ENCODE results near the gene FAM25A.
"Not testable (repeated sequence)": the region's sequence is repeated elsewhere in the genome, so short reads cannot be mapped to it uniquely, and the experiment has no call there.

FAM25A gene

DNA sequence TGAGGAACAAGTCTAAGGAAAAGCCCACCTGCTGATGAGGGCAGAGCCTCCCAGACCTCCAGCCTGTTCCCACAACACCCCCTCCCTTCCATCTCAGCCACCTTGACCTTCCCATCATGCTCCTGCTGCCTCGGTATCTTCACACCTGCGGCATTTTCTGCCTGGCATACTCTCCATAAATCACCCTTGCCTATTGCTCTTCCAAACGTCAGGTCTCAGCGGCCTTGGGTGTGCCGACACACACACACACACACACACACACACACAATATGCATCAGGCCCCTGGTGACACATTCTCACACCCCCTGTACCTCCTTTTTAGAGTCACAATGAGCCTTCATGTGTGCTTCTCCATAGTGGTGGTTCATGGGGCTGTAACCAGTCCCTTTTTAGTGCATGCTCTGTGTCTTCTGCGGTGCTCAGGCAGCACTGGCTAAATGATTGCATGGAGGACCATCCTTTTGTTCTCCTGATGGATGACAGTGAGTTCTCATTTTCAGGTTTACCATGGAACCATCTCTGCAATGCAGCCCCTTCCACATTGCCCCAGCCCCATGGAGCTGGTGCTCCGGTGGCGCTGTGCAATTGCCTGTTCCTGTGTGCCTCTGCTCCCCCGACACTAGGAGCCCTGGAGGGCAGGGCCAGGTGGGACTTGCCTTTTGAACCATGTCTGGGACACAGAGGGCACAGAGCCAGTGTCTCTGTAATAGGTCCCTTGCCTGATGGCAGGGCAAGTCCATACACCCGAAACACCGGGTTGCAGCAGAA lies 47.3 kb upstream of the FAM25A start:
- H3K27me3 ChIP-seq (ENCODE audit: insufficient read depth, poor library complexity, severe bottlenecking) = peaks cover 33% of the 10 kb centered on the region
- no peak for DNase-seq (ENCODE audit: low read depth in 1 of 2, low spot score in 1 of 2)

DNA sequence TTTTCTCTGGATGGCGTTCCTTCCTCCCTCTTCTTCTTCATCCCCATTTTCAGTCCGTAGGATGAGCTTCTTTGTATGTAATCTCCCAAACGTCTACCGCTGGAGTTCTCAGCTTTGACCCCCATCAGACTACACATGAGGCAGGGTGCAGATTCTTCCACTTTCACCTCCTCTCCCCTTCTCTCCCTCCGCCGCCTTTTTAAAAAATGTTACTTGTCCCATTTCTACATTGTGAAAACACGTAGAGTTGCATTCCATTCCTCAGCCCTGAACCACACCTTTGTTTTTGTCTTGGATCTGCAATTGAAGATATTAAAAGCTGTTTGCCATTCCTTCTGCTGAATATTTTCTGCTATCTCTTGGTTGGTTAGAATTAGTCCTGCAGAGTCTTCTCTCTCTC lies 45.6 kb upstream of the FAM25A start:
- H3K27me3 ChIP-seq (ENCODE audit: insufficient read depth, poor library complexity, severe bottlenecking) = peaks cover 18% of the 10 kb centered on the region
- TF ChIP-seq POLR2AphosphoS5 (IDR thresholded peaks at IDR 0.05; ENCODE audit: low read depth) = no peak
- DNase-seq (ENCODE audit: low read depth in 1 of 2, low spot score in 1 of 2) = no peak
- H3K4me3 ChIP-seq (replicated peaks; ENCODE audit: insufficient read depth, low read length) = no peak overlapping the region
- no peak overlapping the region for H3K27ac ChIP-seq (replicated peaks)

More for the DNA sequence above, 47.3 kb upstream of the FAM25A start:
- Histone ChIP-seq H3K27ac (replicated peaks) (no peak overlapping the region), H3K4me3 (replicated peaks; ENCODE audit: insufficient read depth, low read length) (no peak overlapping the region)
- TF ChIP-seq, protein P1, sequence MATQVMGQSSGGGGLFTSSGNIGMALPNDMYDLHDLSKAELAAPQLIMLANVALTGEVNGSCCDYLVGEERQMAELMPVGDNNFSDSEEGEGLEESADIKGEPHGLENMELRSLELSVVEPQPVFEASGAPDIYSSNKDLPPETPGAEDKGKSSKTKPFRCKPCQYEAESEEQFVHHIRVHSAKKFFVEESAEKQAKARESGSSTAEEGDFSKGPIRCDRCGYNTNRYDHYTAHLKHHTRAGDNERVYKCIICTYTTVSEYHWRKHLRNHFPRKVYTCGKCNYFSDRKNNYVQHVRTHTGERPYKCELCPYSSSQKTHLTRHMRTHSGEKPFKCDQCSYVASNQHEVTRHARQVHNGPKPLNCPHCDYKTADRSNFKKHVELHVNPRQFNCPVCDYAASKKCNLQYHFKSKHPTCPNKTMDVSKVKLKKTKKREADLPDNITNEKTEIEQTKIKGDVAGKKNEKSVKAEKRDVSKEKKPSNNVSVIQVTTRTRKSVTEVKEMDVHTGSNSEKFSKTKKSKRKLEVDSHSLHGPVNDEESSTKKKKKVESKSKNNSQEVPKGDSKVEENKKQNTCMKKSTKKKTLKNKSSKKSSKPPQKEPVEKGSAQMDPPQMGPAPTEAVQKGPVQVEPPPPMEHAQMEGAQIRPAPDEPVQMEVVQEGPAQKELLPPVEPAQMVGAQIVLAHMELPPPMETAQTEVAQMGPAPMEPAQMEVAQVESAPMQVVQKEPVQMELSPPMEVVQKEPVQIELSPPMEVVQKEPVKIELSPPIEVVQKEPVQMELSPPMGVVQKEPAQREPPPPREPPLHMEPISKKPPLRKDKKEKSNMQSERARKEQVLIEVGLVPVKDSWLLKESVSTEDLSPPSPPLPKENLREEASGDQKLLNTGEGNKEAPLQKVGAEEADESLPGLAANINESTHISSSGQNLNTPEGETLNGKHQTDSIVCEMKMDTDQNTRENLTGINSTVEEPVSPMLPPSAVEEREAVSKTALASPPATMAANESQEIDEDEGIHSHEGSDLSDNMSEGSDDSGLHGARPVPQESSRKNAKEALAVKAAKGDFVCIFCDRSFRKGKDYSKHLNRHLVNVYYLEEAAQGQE (IDR thresholded peaks at IDR 0.05; ENCODE audit: insufficient replicate concordance, low read depth) = no peak
- TF ChIP-seq SPI1 (IDR thresholded peaks at IDR 0.05; ENCODE audit: borderline replicate concordance, low read depth) (no peak), POLR2AphosphoS5 (IDR thresholded peaks at IDR 0.05; ENCODE audit: low read depth) (no peak), GABPA (IDR thresholded peaks at IDR 0.05; ENCODE audit: low read depth) (no peak)
- TF ChIP-seq, protein P2, sequence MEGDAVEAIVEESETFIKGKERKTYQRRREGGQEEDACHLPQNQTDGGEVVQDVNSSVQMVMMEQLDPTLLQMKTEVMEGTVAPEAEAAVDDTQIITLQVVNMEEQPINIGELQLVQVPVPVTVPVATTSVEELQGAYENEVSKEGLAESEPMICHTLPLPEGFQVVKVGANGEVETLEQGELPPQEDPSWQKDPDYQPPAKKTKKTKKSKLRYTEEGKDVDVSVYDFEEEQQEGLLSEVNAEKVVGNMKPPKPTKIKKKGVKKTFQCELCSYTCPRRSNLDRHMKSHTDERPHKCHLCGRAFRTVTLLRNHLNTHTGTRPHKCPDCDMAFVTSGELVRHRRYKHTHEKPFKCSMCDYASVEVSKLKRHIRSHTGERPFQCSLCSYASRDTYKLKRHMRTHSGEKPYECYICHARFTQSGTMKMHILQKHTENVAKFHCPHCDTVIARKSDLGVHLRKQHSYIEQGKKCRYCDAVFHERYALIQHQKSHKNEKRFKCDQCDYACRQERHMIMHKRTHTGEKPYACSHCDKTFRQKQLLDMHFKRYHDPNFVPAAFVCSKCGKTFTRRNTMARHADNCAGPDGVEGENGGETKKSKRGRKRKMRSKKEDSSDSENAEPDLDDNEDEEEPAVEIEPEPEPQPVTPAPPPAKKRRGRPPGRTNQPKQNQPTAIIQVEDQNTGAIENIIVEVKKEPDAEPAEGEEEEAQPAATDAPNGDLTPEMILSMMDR (IDR thresholded peaks at IDR 0.05; ENCODE audit: insufficient read depth, low read length) = no peak

DNA sequence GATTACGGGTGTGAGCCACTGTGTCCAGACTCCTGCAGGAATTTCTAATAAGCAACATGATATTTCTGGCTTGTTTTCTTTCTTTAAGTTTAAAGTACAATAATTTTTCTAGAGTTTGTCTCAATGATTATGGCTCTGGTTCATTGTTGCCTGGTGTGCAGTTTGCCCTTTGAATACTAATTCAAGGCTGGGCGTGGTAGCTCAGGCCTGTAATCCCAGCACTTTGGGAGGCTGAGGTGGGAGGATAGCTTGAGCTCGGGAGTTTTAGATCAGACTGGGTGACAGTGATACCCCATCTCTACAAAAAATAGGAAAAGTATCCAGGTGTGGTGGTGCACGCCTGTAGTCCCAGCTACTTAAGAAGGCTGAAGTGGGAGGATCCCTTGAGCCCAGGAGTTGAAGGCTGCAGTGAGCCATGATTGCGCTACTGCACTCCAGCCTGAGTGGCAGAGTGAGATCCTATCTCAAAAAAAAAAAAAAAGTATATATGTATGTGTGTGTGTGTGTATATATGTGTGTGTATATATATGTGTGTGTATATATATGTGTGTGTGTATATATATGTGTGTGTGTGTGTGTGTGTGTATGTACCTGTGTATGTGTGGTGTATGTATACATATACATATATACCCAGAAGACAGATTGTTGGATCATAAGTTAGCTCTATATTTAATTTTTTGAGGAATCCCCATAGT lies 43.6 kb upstream of the FAM25A start:
- no peak overlapping the region for H3K27ac ChIP-seq (replicated peaks)
- DNase-seq (ENCODE audit: low read depth in 1 of 2, low spot score in 1 of 2) = no peak
- H3K4me3 ChIP-seq (replicated peaks; ENCODE audit: insufficient read depth, low read length) = no peak overlapping the region
- peaks cover 3% of the 10 kb centered on the region for H3K27me3 ChIP-seq (ENCODE audit: insufficient read depth, poor library complexity, severe bottlenecking)
- TF ChIP-seq GABPA (IDR thresholded peaks at IDR 0.05; ENCODE audit: low read depth) (no peak), SPI1 (IDR thresholded peaks at IDR 0.05; ENCODE audit: borderline replicate concordance, low read depth) (no peak), POLR2AphosphoS5 (IDR thresholded peaks at IDR 0.05; ENCODE audit: low read depth) (no peak)
- TF ChIP-seq, protein P1 (IDR thresholded peaks at IDR 0.05; ENCODE audit: insufficient replicate concordance, low read depth) = no peak
- TF ChIP-seq, protein P2 (IDR thresholded peaks at IDR 0.05; ENCODE audit: insufficient read depth, low read length) = no peak

DNA sequence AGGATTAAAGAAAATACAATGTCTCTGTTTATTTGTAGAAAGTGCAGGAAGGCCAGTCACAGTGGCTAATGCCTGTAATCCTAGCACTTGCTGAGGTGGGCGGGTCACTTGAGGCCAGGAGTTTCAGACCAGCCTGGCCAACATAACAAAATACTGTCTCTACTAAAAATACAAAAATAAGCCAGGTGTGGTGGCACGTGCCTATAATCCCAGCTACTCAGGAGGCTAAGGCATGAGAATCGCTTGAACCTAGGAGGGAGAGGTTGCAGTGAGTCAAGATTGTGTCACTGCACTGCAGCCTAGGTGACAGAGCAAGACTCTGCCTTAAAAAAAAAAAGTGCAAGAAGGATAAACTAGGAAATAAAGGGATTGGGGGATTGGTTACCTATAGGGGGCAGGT lies 41.6 kb upstream of the FAM25A start:
- H3K27ac ChIP-seq (replicated peaks); H3K27me3 ChIP-seq (ENCODE audit: insufficient read depth, poor library complexity, severe bottlenecking); H3K4me3 ChIP-seq (replicated peaks; ENCODE audit: insufficient read depth, low read length); DNase-seq (ENCODE audit: low read depth in 1 of 2, low spot score in 1 of 2): not testable (repeated sequence)
